Stimulated activated CD4-positive, alpha-beta T cell treated with anti-CD3 and anti-CD28 coated beads, Interleukin-12 subunit alpha, Interleukin-12 subunit beta, amount 100 ng/mL, for 48 hours (primary cell): Measurements from ENCODE around the gene IP6K1.

ENCODE experiments used
- DNase-seq, 3 donors: peaks; one replicate each; pipeline ENCODE4 v3.0.0-alpha.2; 2020; ENCODE audit warnings: low read depth in 2 of 3, low spot score in 1 of 3

The IP6K1 gene

GRCh38 chr3:49725906-49726681 lies 60.2 kb downstream of the IP6K1 start:
- DNase-seq = no peak

- DNase-seq = no peak
Observed at GRCh38 chr3:49724586-49724985, 61.8 kb downstream of the IP6K1 start.

GRCh38 chr3:49723628-49724551 lies 62.5 kb downstream of the IP6K1 start, which contains the start of gene GMPPB:
GMPPB (minus strand) TSS chr3:49723951; CDS start chr3:49723726, 225 bp downstream.
- DNase-seq = peak; percentile 84 to 94 (median 92)

- peak; percentile 44 to 46 (median 45) for DNase-seq
Observed at GRCh38 chr3:49723296-49723627, 63.1 kb downstream of the IP6K1 start.

GRCh38 chr3:49722896-49723295 lies 63.4 kb downstream of the IP6K1 start:
- no peak for DNase-seq

GRCh38 chr3:49721896-49722781 lies 64.2 kb downstream of the IP6K1 start:
- DNase-seq = no peak

GRCh38 chr3:49721596-49721895 lies 64.8 kb downstream of the IP6K1 start:
- no peak for DNase-seq

GRCh38 chr3:49720855-49721595 lies 65.3 kb downstream of the IP6K1 start:
- no peak for DNase-seq

- DNase-seq = peak; percentile 82 to 87 (median 83)
Observed at GRCh38 chr3:49719214-49719884, 67.0 kb downstream of the IP6K1 start, which contains the start of gene AMIGO3. AMIGO3 (minus strand) TSS chr3:49719684; CDS start chr3:49719465, 219 bp downstream.

GRCh38 chr3:49718858-49719213 lies 67.5 kb downstream of the IP6K1 start:
- no peak for DNase-seq

- DNase-seq = no peak
Observed at GRCh38 chr3:49717959-49718857, 68.1 kb downstream of the IP6K1 start.

- DNase-seq = no peak
Observed at GRCh38 chr3:49717211-49717958, 69.0 kb downstream of the IP6K1 start.

- no peak for DNase-seq
Observed at GRCh38 chr3:49716691-49717210, 69.6 kb downstream of the IP6K1 start.

GRCh38 chr3:49716169-49716568 lies 70.2 kb downstream of the IP6K1 start:
- DNase-seq = no peak

GRCh38 chr3:49715611-49716121 lies 70.7 kb downstream of the IP6K1 start:
- DNase-seq = no peak

- DNase-seq = no peak
Observed at GRCh38 chr3:49714728-49715550, 71.4 kb downstream of the IP6K1 start.
